ENCODE data around the gene SLC26A11. TPM values are rescaled to one million over a fixed set of nuclear protein-coding genes. Genes with fewer than 3 reads are reported as not detected.
A peak's percentile ranks its signal among the peaks of the same experiment; 100 is the strongest.

SLC26A11 gene
- total and polyA plus RNA-seq, 2 of the 13 experiments (the other 11 are each of a cell fraction or from before 2014, with no cell fraction given): 8.7 to 13.2 TPM

- peak; percentile 72; the same call in 1 of the 2 replicates for TF ChIP-seq SKIL (CRISPR knock-in tag; IDR thresholded peaks at IDR 0.05; ENCODE audit: borderline replicate concordance)
- TF ChIP-seq NFATC3 (CRISPR knock-in tag; IDR thresholded peaks at IDR 0.05): no peak
- TF ChIP-seq RXRB (CRISPR knock-in tag; IDR thresholded peaks at IDR 0.05; ENCODE audit: borderline replicate concordance): no peak
- no peak for TF ChIP-seq NAIF1 (CRISPR knock-in tag; IDR thresholded peaks at IDR 0.05; ENCODE audit: borderline replicate concordance)
- TF ChIP-seq ZFAT (CRISPR knock-in tag; conservative IDR thresholded peaks at IDR 0.05): no peak
- TF ChIP-seq ZNF773 (CRISPR knock-in tag; IDR thresholded peaks at IDR 0.05; ENCODE audit: borderline replicate concordance): peak; percentile 69; the same call in 1 of the 2 replicates
- TF ChIP-seq MXD3 (CRISPR knock-in tag; IDR thresholded peaks at IDR 0.05): peak; percentile 53; the same call in 1 of the 2 replicates
- no peak for TF ChIP-seq JUND (CRISPR knock-in tag; IDR thresholded peaks at IDR 0.05)
- TF ChIP-seq ZNF557 (CRISPR knock-in tag; IDR thresholded peaks at IDR 0.05): no peak; the same call in 1 of the 2 replicates
- no peak for TF ChIP-seq ZNF335 (CRISPR knock-in tag; IDR thresholded peaks at IDR 0.05)
- TF ChIP-seq MIXL1 (CRISPR knock-in tag; IDR thresholded peaks at IDR 0.05): no peak
- no peak for TF ChIP-seq KIAA2018 (CRISPR knock-in tag; IDR thresholded peaks at IDR 0.05; ENCODE audit: borderline replicate concordance)
- no peak for TF ChIP-seq ZNF674 (CRISPR knock-in tag; IDR thresholded peaks at IDR 0.05; ENCODE audit: low read depth)
- peak; percentile 55 for TF ChIP-seq ZNF274 (CRISPR knock-in tag; IDR thresholded peaks at IDR 0.05)
- TF ChIP-seq ZNF354B (CRISPR knock-in tag; IDR thresholded peaks at IDR 0.05): no peak
- TF ChIP-seq U2AF1 (optimal IDR thresholded peaks at IDR 0.05; ENCODE audit: low read depth, low read length): no peak
- TF ChIP-seq KLF11 (CRISPR knock-in tag; IDR thresholded peaks at IDR 0.05): no peak
- TF ChIP-seq HMG20A (CRISPR knock-in tag; IDR thresholded peaks at IDR 0.05; ENCODE audit: borderline replicate concordance): no peak
- TF ChIP-seq, protein P1, sequence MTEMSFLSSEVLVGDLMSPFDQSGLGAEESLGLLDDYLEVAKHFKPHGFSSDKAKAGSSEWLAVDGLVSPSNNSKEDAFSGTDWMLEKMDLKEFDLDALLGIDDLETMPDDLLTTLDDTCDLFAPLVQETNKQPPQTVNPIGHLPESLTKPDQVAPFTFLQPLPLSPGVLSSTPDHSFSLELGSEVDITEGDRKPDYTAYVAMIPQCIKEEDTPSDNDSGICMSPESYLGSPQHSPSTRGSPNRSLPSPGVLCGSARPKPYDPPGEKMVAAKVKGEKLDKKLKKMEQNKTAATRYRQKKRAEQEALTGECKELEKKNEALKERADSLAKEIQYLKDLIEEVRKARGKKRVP (CRISPR knock-in tag; IDR thresholded peaks at IDR 0.05): peak in 1 of 2 experiments; percentile 47; a peak in 1 of 4 replicates
- TF ChIP-seq, protein P2, sequence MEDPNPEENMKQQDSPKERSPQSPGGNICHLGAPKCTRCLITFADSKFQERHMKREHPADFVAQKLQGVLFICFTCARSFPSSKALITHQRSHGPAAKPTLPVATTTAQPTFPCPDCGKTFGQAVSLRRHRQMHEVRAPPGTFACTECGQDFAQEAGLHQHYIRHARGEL (CRISPR knock-in tag; IDR thresholded peaks at IDR 0.05): no peak
These were observed 39.9 kb downstream of the SLC26A11 start (continued) for GRCh38 chr17:80260069-80260535.

Measured in HepG2 (cell line).